Kidney epithelial cell (primary cell): Measurements from ENCODE around the gene OGDH. TPM values are rescaled to one million over a fixed set of nuclear protein-coding genes. Genes with fewer than 3 reads are reported as not detected.
"Not testable (repeated sequence)": the region's sequence is repeated elsewhere in the genome, so short reads cannot be mapped to it uniquely, and the experiment has no call there.

Experiments used
- DNase-seq: peaks from one replicate; pipeline ENCODE4 v3.0.0-alpha.2; 2010; ENCODE audit warnings: low read depth
- H3K27me3 ChIP-seq: 2 replicates; pipeline ENCODE4 v1.6.0; 2011; ENCODE audit warnings: low read length; ENCODE audit not compliant: control insufficient read depth, insufficient read depth
- H3K36me3 ChIP-seq: 2 replicates; pipeline ENCODE4 v1.5.1; 2011; ENCODE audit warnings: low read length; ENCODE audit not compliant: control insufficient read depth, insufficient read depth
- H3K4me3 ChIP-seq: 2 replicates; pipeline ENCODE4 v1.5.1; 2011; ENCODE audit warnings: low read depth, mild to moderate bottlenecking, control low read depth, low read length
- total RNA-seq: library from RNA; depleted of rRNA; stranded (reverse); fragments of >200 nt; gene quantifications from 2 replicates; pipeline ENCODE4 v1.2.3, GENCODE V29; 2015
- TF ChIP-seq, protein P1 (sequence below): IDR thresholded peaks from 2 replicates; pipeline ENCODE4 v1.5.1; 2011; ENCODE audit warnings: mild to moderate bottlenecking, moderate library complexity, low read length, control low read depth, inconsistent platforms; ENCODE audit not compliant: insufficient read depth, poor library complexity, severe bottlenecking

OGDH gene
- total RNA-seq, 1 donor from 2014 or later: 65.2 TPM

GRCh38 chr7:44695756-44696155, 89.3 kb downstream of the OGDH start:
- no peaks in the 10 kb centered on the region for H3K27me3 ChIP-seq
- no peak overlapping the region for H3K4me3 ChIP-seq
- TF ChIP-seq, protein P1, sequence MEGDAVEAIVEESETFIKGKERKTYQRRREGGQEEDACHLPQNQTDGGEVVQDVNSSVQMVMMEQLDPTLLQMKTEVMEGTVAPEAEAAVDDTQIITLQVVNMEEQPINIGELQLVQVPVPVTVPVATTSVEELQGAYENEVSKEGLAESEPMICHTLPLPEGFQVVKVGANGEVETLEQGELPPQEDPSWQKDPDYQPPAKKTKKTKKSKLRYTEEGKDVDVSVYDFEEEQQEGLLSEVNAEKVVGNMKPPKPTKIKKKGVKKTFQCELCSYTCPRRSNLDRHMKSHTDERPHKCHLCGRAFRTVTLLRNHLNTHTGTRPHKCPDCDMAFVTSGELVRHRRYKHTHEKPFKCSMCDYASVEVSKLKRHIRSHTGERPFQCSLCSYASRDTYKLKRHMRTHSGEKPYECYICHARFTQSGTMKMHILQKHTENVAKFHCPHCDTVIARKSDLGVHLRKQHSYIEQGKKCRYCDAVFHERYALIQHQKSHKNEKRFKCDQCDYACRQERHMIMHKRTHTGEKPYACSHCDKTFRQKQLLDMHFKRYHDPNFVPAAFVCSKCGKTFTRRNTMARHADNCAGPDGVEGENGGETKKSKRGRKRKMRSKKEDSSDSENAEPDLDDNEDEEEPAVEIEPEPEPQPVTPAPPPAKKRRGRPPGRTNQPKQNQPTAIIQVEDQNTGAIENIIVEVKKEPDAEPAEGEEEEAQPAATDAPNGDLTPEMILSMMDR: no peak
- DNase-seq: no peak
- H3K36me3 ChIP-seq: peaks cover 1% of the 10 kb centered on the region

- Histone ChIP-seq H3K36me3 (peaks cover 1% of the 10 kb centered on the region), H3K27me3 (no peaks in the 10 kb centered on the region), H3K4me3 (no peak overlapping the region)
- TF ChIP-seq, protein P1: no peak
- DNase-seq: no peak
These were observed 90.3 kb downstream of the OGDH start for GRCh38 chr7:44696728-44697127.

DNA sequence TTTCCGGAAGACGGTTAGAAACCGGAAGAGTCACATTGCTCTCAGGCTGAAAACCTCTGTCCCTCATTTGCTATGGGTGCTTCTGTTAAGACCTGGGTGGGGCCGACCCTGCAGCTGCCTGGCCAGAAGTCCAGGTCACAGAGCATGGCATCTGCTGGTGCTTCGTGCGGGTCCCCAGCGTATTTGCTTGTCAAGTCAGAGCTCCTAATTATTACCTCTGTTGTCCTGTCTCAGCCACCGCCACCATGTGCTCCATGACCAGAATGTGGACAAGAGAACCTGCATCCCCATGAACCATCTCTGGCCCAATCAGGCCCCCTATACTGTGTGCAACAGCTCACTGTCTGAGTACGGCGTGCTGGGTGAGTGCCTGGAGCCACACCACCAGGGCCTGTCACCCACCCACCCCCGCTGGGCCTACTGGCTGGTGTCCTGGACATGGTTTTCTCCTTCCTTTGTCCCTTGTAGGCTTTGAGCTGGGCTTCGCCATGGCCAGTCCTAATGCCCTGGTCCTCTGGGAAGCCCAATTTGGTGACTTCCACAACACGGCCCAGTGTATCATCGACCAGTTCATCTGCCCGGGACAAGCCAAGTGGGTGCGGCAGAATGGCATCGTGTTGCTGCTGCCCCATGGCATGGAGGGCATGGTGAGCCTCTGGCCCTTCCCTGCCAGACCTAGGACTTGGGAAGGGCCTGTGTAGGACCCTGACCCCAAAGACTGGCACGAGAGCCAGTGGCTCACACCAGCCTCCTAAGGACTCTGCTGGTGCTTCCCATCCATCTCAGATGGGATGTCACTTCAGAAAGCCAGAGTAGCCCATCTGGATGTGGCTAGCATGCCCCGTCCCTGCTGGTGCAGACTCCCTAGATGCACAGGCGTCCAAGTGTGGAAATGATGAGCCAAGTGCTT, 91.0 kb downstream of the OGDH start:
- no peaks in the 10 kb centered on the region for H3K27me3 ChIP-seq
- DNase-seq: no peak
- peaks cover 5% of the 10 kb centered on the region for H3K36me3 ChIP-seq
- no peak overlapping the region for H3K4me3 ChIP-seq
- TF ChIP-seq, protein P1: no peak

DNA sequence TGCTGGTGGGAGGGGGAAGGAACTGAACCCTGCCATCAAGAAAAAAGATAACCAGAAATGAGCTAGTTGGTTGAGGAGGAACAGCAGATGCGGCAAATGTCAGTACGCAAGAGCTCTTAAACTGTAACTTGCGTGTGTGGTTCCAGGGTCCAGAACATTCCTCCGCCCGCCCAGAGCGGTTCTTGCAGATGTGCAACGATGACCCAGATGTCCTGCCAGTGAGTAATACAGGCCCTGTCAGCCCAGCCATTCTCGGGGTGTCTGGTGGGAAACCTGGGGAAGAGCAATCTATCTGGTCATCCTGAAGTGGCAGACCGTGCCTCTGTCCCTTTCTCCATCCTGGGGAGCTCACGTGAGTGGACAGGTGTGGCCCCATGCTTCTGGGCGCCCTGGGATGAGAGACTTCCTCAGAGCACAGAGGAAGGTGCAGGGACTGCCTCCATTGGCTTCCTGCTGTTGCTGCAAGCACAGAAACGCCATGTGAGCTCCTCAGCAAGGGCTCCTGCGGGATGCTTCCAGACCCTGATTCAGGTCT, 91.7 kb downstream of the OGDH start:
- TF ChIP-seq, protein P1: no peak
- no peak overlapping the region for H3K4me3 ChIP-seq
- H3K36me3 ChIP-seq: peaks cover 5% of the 10 kb centered on the region
- no peak for DNase-seq
- H3K27me3 ChIP-seq: no peaks in the 10 kb centered on the region

GRCh38 chr7:44699598-44699997, 93.2 kb downstream of the OGDH start:
- not testable (repeated sequence) for H3K27me3 ChIP-seq, H3K4me3 ChIP-seq, DNase-seq, H3K36me3 ChIP-seq

DNA sequence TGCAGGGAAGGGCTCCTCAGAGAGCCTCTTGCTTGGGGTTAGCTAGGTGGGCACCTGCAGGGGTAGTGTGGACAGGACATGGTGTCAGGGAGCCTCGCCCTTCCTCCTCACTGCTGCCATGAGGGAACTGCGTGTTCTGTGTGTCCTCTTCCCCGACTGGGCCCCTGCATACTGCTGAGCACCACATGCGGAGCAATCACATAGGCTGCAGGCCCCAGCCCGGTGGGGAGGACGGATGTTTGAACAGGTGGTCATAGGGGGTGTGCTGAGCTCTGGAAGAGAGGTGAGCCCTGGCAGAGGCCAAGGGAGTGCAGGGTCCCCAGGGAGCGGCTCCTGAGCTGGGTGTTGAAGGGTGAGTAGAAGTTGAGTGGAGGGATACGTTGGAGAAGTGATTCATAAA, 93.9 kb downstream of the OGDH start:
- no peak for DNase-seq
- Histone ChIP-seq H3K27me3 (no peaks in the 10 kb centered on the region), H3K4me3 (no peak overlapping the region), H3K36me3 (peaks cover 3% of the 10 kb centered on the region)
- TF ChIP-seq, protein P1: no peak

GRCh38 chr7:44703391-44703790, 97.0 kb downstream of the OGDH start:
- DNase-seq, H3K4me3 ChIP-seq, H3K27me3 ChIP-seq, H3K36me3 ChIP-seq: not testable (repeated sequence)
